Brain pericyte (primary cell): Measurements from ENCODE around the gene ARHGAP42.

Source experiments
- DNase-seq: peaks from one replicate; pipeline ENCODE4 v3.0.0-alpha.2; 2012; ENCODE audit warnings: low read depth, low spot score

The ARHGAP42 gene

GRCh38 chr11:100831929-100832494, 144.9 kb downstream of the ARHGAP42 start:
- no peak for DNase-seq

GRCh38 chr11:100832829-100833228, 145.7 kb downstream of the ARHGAP42 start:
- no peak for DNase-seq

- DNase-seq, result no peak
These were observed 146.2 kb downstream of the ARHGAP42 start for GRCh38 chr11:100833276-100833675.

GRCh38 chr11:100835854-100836253, 148.8 kb downstream of the ARHGAP42 start:
- no peak for DNase-seq

GRCh38 chr11:100837311-100837710, 150.2 kb downstream of the ARHGAP42 start:
- DNase-seq, result no peak

- DNase-seq, result no peak
These were observed 154.8 kb downstream of the ARHGAP42 start for GRCh38 chr11:100841711-100842407.

GRCh38 chr11:100847696-100848216, 160.7 kb downstream of the ARHGAP42 start:
- no peak for DNase-seq

GRCh38 chr11:100849009-100849900, 162.2 kb downstream of the ARHGAP42 start:
- DNase-seq, result peak; percentile 81

- peak; percentile 17 for DNase-seq
These were observed 162.8 kb downstream of the ARHGAP42 start for GRCh38 chr11:100849901-100850235.

GRCh38 chr11:100851147-100851546, 164.1 kb downstream of the ARHGAP42 start:
- DNase-seq, result no peak

- DNase-seq, result no peak
These were observed 164.6 kb downstream of the ARHGAP42 start for GRCh38 chr11:100851584-100852152.

- DNase-seq, result peak; percentile 13
These were observed 168.5 kb downstream of the ARHGAP42 start for GRCh38 chr11:100855466-100856067.

- no peak for DNase-seq
These were observed 170.3 kb downstream of the ARHGAP42 start for GRCh38 chr11:100857236-100858005.

GRCh38 chr11:100860318-100861155, 173.4 kb downstream of the ARHGAP42 start:
- no peak for DNase-seq

GRCh38 chr11:100861212-100861611, 174.1 kb downstream of the ARHGAP42 start:
- DNase-seq, result no peak

GRCh38 chr11:100863080-100863581, 176.0 kb downstream of the ARHGAP42 start:
- peak; percentile 31 for DNase-seq

GRCh38 chr11:100865443-100866065, 178.5 kb downstream of the ARHGAP42 start:
- no peak for DNase-seq

GRCh38 chr11:100866453-100866852, 179.4 kb downstream of the ARHGAP42 start:
- DNase-seq, result no peak

- DNase-seq, result no peak
These were observed 180.5 kb downstream of the ARHGAP42 start for GRCh38 chr11:100867606-100868005.
